ENCODE results near the gene ARPC5L.
"Not testable (repeated sequence)": the region's sequence is repeated elsewhere in the genome, so short reads cannot be mapped to it uniquely, and the experiment has no call there.

ARPC5L gene

DNA sequence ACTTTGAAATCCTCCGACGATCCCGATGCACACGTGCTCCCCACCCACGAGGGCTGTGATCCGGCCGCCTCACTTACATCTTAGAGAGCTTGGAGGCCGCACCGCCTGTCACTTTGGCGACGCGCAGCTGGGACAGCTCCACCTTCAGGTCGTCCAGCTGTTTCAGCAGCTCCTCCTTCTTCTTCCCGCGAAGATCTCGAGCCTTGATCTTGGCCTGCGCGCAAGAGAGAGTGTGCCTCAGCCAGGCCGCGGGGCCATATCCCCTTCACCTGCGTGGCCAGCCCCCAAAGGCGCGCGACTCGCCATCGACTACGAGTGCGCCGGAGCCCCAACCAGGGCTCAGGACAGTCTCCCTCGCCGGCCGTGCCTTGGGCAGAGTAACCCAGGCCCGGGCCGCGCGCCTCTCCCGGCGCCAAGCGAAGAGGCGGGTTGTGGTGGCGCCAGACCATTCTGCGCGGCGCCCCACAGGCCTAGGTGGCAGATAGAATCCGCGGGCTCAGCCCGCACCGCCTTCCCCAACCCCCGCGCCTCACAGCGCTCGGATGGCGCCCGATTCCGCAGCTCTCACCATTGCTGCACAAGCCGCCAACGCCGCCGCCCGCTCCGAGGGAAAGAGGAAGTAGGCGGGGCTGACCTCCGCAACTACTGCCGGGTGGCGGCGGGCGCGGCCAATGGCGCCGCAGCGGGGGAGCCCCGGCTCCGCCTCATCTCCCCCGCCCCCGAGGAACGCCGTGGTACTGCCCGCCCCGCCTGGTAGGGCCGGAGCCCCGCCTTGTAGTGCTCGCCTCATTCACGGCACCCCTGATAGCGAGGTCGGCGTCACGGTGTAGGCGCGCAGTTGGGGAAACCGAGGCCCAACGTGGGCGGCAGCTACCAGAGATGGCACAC, at the start of gene ARPC5L, which contains the start of gene RPL35:
TSS of gene ARPC5L (plus strand) at position 789 of the 888 bp plus-strand sequence. CDS start 7,161 bp downstream, outside the sequence.
TSS of gene RPL35 (minus strand) at position 616 of the 888 bp plus-strand sequence. CDS start at position 571, 45 bp downstream.
- peak; percentile 90 for DNase-seq (ENCODE audit: low read depth in 2 of 2)

DNA sequence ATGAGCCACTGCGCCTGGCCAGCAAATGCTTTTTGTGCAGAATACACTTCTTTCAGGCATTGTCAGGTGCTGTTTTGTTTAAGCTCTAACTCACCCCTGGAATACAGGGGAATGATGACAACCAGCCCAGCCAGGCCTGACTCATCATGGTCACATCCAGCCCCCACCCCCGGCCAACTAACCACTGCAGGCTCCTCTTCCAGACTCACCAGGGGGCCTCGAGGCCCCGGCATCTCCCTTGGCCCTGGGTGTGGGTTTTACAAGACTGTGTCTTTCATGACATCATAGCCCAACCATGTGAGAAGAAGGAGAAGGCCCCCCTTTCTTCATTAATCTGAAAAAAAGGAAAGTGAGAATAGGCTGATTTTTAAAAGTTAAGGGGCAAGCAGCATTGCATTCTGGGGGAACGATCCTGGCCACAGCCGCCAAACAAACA, 49.5 kb upstream of the ARPC5L start:
- DNase-seq (ENCODE audit: low read depth in 2 of 2): no peak

DNA sequence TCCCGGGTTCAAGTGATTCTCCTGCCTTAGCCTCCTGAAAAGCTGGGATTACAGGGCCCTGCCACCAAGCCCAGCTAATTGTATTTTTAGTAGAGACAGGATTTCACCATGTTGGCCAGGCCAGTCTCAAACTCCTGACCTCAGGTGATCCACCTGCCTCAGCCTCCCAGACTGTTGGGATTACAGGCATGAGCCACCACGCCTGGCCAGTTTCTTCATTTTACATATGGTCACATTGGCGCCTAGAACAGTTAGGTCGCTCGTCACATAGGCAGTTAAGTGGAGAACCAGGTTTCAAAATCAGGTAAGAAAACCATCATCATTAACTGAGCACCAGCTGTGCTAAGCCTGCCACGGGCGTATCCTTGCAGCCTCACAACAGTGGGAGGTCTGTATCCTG, 48.9 kb upstream of the ARPC5L start:
- DNase-seq (ENCODE audit: low read depth in 2 of 2): no peak

DNA sequence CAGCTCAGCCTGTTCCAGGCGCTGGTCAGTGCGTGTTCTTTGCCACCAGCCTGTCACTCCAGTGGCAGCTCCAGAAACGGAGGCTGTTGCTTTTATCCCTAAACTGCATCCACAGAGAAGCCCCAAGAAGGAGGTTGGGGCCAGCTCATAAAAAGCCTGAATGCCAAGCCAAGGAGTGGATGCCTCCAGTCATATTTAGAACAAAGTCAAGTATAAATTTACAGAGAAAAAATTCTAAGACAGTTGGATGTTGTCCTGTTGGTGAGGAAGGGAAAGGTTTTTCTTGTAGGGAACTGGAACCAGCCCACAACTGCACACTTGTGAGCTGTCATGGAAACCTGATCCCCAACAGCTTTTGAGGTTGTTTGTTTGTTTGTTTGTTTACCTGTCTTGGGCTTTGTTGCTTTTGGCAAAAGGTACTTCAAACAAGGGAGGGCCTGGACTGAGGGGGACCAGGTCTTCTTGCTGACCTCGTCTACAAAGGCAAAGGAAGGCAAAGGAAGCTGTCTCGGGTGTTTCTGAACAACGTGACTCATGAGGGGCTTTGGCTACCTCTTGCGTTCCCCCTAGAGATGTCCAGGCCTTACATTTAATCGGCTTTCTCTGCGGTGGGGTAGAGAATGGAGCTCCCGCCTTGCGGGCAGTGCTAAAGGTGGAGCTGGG, 48.3 kb upstream of the ARPC5L start:
- DNase-seq (ENCODE audit: low read depth in 2 of 2): no peak

DNA sequence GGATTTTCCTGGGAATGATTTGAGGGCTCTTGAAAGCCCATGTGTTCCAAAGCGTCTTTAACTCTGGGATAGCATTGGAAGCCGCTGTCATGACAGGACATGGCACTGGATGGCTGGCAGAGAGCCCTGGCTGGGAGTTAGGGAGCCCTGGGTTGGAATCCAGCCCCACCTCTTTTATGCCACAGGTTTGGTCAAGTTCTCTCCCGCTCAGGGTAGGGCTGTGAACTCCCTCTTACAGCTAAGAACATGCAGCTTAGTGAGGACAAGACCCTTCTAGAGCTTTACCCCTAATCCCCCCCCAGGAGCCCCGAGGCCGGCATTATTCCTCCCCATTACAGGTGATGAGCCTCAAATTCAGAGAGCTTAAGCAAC, 47.8 kb upstream of the ARPC5L start:
- DNase-seq (ENCODE audit: low read depth in 2 of 2): no peak

DNA sequence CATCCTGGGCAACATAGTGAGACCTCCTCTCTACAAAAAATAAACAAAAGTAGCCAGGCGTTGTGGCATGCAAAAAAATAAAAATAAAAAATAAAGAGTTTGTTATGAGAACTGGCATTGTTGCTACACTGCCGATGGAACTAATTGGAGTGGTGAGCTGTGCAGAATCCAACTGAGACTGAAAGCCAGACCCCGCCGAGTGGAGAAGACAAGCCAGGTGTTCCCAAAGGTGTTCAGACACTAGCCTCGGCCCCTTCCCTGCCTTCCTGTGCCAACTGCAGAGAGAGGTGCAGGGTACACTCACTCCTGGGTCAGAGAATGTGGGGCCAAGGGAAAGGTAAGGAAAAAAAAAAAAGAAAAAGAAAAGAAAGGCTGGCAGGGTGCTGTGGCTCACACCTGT, 46.3 kb upstream of the ARPC5L start:
- DNase-seq (ENCODE audit: low read depth in 2 of 2): no peak

DNA sequence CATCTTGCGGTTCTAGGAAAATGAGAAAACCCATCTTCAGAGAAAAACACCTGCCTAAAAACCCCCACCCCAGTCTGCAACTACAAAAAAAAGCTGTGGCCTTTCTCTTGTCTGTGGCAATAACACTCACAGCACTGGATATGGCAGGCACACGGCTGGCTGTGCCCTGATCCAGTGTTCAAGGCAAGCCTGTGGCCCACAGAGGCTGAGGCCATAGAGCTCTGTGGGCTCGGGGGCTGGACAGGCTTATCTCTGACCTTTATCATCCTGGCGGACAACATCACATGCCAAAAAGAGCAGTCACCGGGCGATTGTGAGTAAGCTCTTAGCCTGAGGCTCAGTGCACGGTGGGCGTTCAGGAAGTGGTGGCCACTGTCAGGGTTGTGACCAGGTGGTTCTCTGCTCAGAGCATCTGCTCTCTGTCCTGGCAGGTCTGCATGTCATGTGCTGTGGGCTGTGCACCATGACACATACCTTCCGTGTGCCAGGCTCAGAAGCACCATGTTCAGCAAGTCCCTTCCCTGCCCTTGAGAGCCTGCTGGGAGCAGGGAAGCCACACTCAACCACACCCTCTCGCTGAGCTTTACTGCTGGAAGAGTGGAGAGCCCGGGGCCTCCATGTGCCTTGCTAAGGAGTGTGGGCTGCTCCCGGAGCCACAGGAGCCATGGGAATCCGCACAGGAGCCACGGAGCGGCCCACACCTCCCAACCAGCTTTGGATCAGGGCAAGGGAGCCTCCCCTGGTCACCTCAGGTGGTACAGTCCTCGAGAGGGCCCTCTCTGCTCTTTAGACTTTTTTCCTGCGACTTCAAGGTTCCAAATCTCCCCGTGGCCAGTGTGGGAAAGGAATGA, 43.3 kb upstream of the ARPC5L start:
- DNase-seq (ENCODE audit: low read depth in 2 of 2): no peak

DNA sequence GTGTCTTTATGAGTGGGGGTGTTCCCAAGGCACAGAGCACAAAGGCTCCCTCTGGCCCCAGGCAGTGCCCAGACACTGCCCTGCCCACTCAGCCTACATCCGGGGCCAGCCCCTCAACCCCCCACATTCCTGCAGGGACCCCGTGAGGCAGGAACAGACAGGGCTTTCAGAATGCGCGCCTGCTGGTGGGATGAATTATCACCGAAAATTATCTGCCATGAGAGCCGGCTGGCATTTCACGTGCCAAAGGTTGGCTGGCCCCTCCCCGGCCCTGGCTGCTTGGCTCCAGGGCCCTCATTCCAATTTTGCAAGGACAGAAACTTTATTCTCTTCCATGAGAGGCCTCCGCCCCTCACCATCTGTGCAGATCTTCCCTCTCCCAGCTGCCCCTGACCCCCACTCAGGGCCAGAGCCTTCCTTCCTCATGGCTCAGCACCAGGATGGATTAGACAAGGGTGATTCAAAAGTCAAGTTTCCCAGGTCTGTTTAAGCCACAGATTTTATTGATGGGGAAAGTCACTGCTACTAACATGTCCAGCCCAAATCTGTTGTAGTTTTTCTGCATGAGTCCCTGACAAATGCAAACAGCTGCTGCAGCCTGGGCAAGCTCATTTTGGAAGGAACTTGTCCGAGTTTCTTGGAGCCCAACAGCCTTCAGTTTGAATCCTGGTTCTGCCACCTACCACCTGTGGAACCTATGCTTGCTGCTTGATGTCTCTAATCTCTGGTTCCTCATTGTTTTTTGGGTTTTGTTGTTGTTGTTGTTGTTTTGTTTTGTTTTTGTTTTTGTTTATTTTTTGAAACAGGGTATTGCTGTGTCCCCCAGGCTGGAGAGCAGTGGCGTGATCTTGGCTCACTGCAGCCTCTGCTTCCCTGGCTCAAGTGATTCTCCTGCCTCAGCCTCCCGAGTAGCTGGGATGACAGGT, 41.0 kb upstream of the ARPC5L start:
- DNase-seq (ENCODE audit: low read depth in 2 of 2): no peak

DNA sequence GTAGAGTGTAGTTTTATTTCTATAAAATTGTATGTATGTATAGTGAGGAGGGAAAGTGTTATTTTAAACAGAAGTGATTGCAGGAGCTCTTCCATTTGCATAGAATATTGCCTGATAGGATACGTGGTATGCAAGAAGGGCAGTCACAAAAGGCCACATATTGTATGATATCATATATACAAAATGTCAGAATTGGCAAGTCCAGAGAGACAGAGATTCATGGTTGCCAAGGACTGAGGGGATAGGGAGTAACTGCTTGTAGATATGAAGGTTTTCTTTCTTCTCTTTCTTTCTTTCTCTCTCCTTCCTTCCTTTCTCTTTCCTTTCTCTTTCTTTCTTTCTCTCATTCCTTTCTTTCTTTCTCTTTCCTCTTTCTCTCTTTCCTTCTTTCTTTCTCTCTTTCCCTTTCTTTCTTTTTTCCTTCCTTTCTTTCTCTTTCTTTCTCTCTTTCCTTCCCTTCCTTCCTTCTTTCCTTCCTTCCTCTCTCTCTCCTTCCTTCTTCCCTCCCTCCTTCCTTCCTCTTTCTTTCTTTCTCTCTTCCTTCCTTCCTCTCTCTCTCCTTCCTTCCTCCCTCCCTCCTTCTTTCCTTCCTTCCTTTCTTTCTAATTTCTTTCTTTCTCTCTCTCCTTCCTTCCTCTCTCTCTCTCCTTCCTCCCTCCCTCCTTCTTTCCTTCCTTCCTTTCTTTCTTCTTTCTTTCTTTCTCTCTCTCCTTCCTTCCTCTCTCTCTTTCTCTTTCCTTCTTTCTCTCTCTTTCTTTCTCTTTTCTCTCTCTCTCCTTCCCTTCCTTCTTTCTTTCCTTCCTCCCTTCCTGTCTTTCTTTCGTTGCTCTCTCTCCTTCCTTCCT, 33.2 kb upstream of the ARPC5L start:
- DNase-seq (ENCODE audit: low read depth in 2 of 2): no peak

DNA sequence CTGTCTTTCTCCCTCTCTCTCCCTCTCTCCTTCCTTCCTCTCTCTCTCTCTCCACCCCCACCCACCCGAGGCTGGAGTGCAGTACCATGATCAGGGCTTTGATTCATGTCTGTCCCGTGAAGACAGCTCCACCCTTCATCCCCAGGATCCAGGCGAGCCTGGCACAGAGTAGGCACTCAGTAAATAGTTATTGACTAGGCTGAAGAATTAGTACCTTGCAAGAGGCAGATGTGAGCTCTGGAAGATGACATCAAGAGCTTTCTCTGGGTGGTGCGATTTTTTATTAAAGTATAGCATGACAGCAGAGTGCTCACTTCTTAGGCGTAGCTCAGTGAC, 32.6 kb upstream of the ARPC5L start:
- DNase-seq (ENCODE audit: low read depth in 2 of 2): no peak

DNA sequence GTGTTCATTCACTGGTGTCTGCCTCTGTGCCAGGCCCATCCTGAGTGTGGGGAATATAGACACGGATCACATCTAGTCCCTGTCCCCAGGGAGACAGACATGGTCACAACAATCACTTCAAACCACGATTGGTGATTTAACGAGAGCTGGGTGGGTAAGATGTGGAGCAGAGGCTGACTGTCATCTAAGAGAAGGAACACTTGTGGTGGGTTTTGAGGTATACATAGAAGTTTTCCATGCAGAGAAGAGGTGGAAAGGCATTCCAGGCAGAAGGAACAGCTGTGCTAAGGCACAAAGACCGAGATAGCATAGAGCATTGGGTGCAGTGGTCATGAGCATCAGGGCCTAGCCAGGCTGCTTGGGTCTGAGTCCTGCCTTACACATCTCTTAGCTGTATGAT, 31.3 kb upstream of the ARPC5L start:
- no peak for DNase-seq (ENCODE audit: low read depth in 2 of 2)

DNA sequence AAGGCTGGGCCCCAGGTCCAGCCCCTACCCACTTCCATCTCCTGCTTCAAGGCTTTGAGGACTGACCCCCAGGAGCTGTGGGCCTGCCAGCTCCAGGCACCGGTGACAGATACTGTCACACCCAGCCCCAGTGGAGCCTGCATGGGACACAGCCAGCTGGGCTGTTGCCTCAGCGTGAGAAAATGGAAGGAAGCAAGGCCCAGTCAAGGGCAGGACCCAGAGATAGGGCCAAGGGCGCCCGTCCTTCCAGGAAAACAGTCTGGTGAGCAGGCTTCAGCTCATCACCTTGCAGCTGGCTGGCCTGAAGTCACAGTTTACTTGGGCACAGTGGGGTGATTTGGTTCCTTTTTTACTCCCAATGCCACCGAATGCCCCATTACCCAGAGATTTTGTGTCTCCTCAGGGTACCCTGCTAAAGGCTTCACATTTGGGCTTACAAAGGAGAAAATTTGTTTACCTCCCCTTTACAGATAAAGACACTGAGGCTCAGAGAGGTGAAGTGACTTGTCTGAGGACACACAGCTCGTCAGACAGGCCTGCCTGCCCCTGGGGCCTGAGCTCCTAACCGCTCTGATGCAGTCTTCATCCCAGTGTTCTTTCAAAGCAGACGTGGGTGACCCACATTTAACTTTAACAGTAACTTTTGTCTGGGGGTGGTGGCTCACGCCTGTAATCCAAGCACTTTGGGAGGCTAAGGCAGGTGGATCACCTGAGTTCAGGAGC, 30.1 kb upstream of the ARPC5L start:
- DNase-seq (ENCODE audit: low read depth in 2 of 2): no peak

DNA sequence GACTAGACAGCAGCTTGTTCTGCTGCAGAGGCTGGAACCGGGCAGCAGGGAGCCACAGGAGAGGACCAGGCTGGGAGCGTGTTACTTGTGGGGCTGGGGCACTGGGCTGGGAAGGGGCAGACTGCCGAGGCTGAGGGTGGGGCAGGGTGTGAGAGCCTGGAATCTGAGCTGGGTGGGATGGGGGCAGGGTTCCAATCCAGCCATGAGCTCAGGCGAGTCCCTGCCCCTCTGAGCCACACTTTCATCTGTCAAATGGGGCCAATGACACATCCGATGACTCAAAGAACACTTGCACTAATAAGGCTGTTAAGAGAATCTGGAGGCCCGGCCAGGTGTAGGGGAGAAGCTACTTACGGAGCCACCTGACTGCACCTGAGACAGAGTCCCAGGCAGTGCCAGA, 27.3 kb upstream of the ARPC5L start:
- no peak for DNase-seq (ENCODE audit: low read depth in 2 of 2)

DNA sequence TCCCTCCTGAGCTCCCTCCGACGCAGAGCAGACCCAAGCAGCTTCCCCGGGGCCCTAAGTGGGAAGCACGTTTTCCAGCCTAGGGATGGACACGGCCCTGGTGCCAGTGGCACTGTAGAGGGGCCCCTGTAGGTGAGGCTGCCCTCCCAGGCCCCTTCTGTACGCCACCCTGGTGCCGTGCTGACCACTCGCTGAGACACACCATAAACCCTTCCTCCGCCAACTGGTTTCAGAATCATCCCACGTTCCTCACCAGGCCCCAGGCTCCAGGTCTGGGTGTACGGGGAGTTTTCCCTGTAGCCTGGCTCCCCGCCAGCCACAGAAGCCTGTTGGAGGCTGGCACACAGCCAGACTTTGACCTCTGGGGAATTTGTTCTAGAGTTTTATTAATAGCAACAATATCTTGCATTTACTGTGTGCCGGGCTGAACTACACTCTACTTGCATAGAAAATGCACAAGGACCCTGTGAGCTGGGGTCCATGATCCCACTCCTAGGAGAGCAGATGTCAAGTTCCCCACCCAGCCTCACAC, 26.8 kb upstream of the ARPC5L start:
- DNase-seq (ENCODE audit: low read depth in 2 of 2): no peak

DNA sequence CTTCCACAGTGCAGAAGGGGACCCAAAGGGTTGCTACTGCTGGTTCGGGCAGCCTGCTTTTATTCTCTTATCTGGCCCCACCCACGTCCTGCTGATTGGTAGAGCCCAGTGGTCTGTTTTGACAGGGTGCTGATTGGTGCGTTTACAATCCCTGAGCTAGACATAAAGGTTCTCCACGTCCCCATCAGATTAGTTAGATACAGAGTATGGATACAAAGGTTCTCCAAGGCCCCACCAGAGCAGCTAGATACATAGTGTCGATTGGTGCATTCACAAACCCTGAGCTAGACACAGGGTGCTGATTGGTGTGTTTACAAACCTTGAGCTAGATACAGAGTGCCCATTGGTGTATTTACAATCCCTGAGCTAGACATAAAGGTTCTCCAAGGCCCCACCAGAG, 23.8 kb upstream of the ARPC5L start:
- not testable (repeated sequence) for DNase-seq (ENCODE audit: low read depth in 2 of 2)

DNA sequence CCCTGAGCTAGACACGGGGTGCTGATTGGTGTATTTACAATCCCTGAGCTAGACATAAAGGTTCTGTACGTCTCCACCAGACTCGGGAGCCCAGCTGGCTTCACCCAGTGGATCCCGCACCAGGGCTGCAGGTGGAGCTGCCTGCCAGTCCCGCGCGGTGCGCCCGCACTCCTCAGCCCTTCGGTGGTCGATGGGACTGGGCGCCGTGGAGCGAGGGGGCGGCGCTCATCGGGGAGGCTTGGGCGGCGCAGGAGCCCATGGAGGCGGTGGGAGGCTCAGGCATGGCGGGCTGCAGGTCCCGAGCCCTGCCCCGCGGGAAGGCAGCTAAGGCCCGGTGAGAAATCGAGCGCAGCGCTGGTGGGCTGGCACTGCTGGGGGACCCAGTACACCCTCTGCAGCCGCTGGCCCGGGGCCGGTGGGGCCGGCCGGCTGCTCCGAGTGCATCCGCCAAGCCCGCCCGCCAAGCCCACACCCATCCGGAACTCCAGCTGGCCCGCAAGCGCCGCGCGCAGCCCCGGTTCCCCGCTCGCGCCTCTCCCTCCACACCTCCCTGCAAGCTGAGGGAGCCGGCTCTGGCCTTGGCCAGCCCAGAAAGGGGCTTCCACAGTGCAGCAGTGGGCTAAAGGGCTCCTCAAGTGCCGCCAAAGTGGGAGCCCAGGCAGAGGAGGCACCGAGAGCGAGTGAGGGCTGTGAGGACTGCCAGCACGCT, 23.2 kb upstream of the ARPC5L start:
- not testable (repeated sequence) for DNase-seq (ENCODE audit: low read depth in 2 of 2)

DNA sequence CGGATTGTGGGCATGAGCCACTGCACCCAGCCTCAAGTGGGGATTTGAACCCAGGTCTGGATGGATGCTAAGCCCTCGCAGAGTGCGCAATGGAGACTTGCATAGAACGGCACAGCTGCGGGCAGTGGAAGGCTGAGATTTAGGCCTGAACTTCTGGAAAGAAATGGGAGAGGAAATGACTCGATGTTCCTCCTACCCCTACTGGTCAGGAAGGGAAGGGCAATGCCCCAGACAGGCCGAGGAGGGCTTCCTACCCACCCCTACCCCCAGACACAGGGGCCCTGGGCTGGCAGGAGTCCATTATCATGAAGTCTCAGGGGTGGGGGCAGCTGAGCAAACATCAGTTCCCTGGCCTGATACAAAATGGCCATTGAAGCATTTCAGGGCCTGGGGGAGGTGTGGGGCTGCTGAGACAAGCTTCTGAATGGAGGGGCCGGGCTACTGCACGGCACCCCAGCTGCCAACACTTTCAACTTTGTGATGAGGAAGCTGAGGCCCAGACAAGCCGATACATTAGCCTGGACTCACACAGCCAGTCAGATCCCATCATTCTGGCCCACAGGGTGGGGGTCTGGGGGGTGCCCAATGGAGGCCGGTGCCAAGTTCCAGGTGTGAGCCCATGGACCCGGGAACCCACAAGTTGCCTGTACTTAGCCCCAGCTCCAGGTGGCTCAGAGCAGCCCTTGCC, 22.2 kb upstream of the ARPC5L start:
- DNase-seq (ENCODE audit: low read depth in 2 of 2): no peak

DNA sequence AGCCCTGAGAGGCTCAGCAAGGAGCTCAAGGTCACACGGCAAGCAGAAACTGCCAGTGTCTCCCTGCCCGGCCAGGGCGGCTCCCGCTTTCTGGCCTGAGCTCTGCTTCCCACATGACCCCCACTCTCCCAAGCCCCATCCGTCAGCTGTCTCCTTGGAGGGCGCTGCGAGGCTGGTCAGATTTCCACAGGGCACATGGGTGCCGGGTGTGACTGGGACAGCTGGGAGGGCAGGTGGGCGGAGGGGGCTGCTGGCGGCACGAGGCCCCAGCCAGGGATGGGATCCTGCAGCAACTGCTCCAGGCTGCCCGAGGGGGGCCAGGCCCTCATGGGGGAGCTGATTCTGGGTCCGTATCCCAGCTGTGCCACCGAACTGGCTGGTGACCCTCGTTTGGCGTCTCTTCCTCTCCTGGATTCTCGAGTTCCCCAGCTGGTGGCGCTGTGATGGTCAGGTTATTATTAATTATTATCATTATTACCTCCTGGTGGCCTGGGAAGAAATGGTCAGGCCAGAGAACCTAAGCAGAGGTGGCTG, 21.6 kb upstream of the ARPC5L start:
- no peak for DNase-seq (ENCODE audit: low read depth in 2 of 2)

Data from stimulated activated CD8-positive, alpha-beta memory T cell treated with anti-CD3 and anti-CD28 coated beads, Interleukin-15, amount 100 ng/mL, for 4 hours (primary cell).